GM12878 (cell line): ENCODE results near the gene CACNA1B. TPM values are rescaled to one million over a fixed set of nuclear protein-coding genes. Genes with fewer than 3 reads are reported as not detected.

Experiments
- ATAC-seq: fragments of 200-7000 bp; cut with Tn5 transposase; 3 replicates; pipeline ENCODE4 v1.9.1; 2020; ENCODE audit warnings: mild to moderate bottlenecking, moderate library complexity
- BruUV-seq: library from RNA; stranded (reverse); fragments of 400-500 nt; replicated peaks from 2 replicates; lab custom pipeline; 2021; lab: Mats Ljungman, UMichigan
- CTCF ChIA-PET: fragments of 300-600 bp; sonication (Branson Sonifier 250); formaldehyde crosslinking; extraction: SDS; loops from one replicate; lab custom pipeline; 2021; ENCODE audit warnings: inconsistent platforms; lab: Yijun Ruan, JAX
- POLR2A ChIA-PET: fragments of 350-600 bp; formaldehyde crosslinking; extraction: SDS; loops from one replicate; lab custom pipeline; 2021; ENCODE audit warnings: inconsistent platforms; lab: Charles Lee
- RAD21 ChIA-PET: fragments of 300-600 bp; sonication (Branson Sonifier 250); formaldehyde crosslinking; loops from one replicate; lab custom pipeline; 2023; ENCODE audit warnings: antibody characterized with exemption; ENCODE audit not compliant: unreplicated experiment; lab: Charles Lee
- SMC1A ChIA-PET: fragments of 300-600 bp; sonication (Branson Sonifier 250); formaldehyde crosslinking; loops from one replicate; lab custom pipeline; 2023; ENCODE audit not compliant: unreplicated experiment, uncharacterized antibody; lab: Charles Lee
- DNase-seq: peaks from one replicate; pipeline ENCODE4 v3.0.0-alpha.2; 2011; ENCODE audit warnings: low read depth, low spot score
- FAIRE-seq: peaks from 3 replicates; lab custom pipeline; 2011; peaks lifted over from hg19 to GRCh38; lab: Jason Lieb, UNC
- H2AFZ ChIP-seq: 2 replicates; pipeline ENCODE4 v1.6.0; 2011; ENCODE audit warnings: low read depth, low read length, control low read depth; ENCODE audit not compliant: control insufficient read depth
- H3K27ac ChIP-seq: 2 replicates; pipeline ENCODE4 v1.5.1; 2011; ENCODE audit warnings: control low read depth; ENCODE audit not compliant: control insufficient read depth, insufficient read depth
- H3K27me3 ChIP-seq, 2 experiments: replicated peaks in 1 of 2; 2 replicates each; pipeline versions ENCODE4 v1.6.0 to v1.6.1; 2011; ENCODE audit warnings: low read length in 1 of 2; ENCODE audit not compliant: control insufficient read depth in 2 of 2, insufficient read depth in 2 of 2
- H3K36me3 ChIP-seq, 2 experiments: 2 replicates each; pipeline ENCODE4 v1.5.1; 2011; ENCODE audit warnings: low read length in 1 of 2; ENCODE audit not compliant: control insufficient read depth in 2 of 2, insufficient read depth in 2 of 2
- H3K4me1 ChIP-seq: 2 replicates; pipeline ENCODE4 v1.6.1; 2011; ENCODE audit warnings: mild to moderate bottlenecking, low read length, moderate library complexity, mixed read lengths; ENCODE audit not compliant: control insufficient read depth, insufficient read depth
- H3K4me2 ChIP-seq: 2 replicates; pipeline ENCODE4 v1.6.0; 2011; ENCODE audit warnings: control low read depth; ENCODE audit not compliant: control insufficient read depth, insufficient read depth
- H3K4me3 ChIP-seq: fragments of 200-600 bp; sonication (generic); 2 replicates; pipeline ENCODE4 v1.5.1; 2016
- H3K79me2 ChIP-seq: 2 replicates; pipeline ENCODE4 v1.6.0; 2011; ENCODE audit warnings: low read length; ENCODE audit not compliant: control insufficient read depth, insufficient read depth
- H3K9ac ChIP-seq: 2 replicates; pipeline ENCODE4 v1.8.0; 2011; ENCODE audit warnings: low read length, control low read depth, mixed read lengths; ENCODE audit not compliant: control insufficient read depth, insufficient read depth
- H3K9me3 ChIP-seq: replicated peaks from 3 replicates; pipeline ENCODE4 v1.5.1; 2011; ENCODE audit warnings: mild to moderate bottlenecking, low read length; ENCODE audit not compliant: control insufficient read depth, insufficient read depth
- H4K20me1 ChIP-seq: 2 replicates; pipeline ENCODE4 v1.6.0; 2011; ENCODE audit not compliant: control insufficient read depth, insufficient read depth
- CHD2 ChIP-seq: IDR thresholded peaks from 2 replicates; pipeline ENCODE4 v1.6.1; 2011; ENCODE audit warnings: low read depth, low read length, improper control_type of control experiment, borderline replicate concordance
- CUX1 ChIP-seq: IDR thresholded peaks from 2 replicates; pipeline ENCODE4 v1.6.1; 2012; ENCODE audit warnings: improper control_type of control experiment, low read depth, low read length; ENCODE audit not compliant: insufficient replicate concordance
- SIN3A ChIP-seq: IDR thresholded peaks from 2 replicates; pipeline ENCODE4 v1.6.1; 2012; ENCODE audit warnings: low read depth, low read length, improper control_type of control experiment
- SMARCA5 ChIP-seq: fragments of 450-650 bp; IDR thresholded peaks from 2 replicates; pipeline ENCODE4 v1.6.1; 2017; ENCODE audit warnings: mild to moderate bottlenecking
- SUZ12 ChIP-seq: fragments of 200-600 bp; sonication (generic); IDR thresholded peaks from one replicate; pipeline ENCODE4 v1.6.1; 2018; ENCODE audit warnings: antibody characterized with exemption, mild to moderate bottlenecking; ENCODE audit not compliant: unreplicated experiment
- ZBTB11 ChIP-seq: fragments of 450-650 bp; formaldehyde crosslinking; IDR thresholded peaks from 2 replicates; pipeline ENCODE4 v1.5.0; 2022; ENCODE audit warnings: mild to moderate bottlenecking, missing genetic modification characterization
- ZNF592 ChIP-seq: fragments of 450-650 bp; IDR thresholded peaks from 2 replicates; pipeline ENCODE4 v1.6.1; 2017; ENCODE audit warnings: mild to moderate bottlenecking, moderate library complexity
- WGBS: methylation state at CpG from one replicate; pipeline ENCODE4 v1.1.6; 2016; ENCODE audit warnings: low lambda C conversion rate; ENCODE audit not compliant: insufficient replicate concordance, insufficient coverage; ENCODE audit errors: missing lambda C conversion rate; 5-methylcytosine and 5-hydroxymethylcytosine counted together
- in situ Hi-C: fragments of 300-500 bp; cut with MboI; formaldehyde crosslinking; loops from 9 replicates; pipeline ENCODE4 v1.14.3; 2018; ENCODE audit warnings: mixed read lengths
- intact Hi-C: fragments of 100-400 bp; cut with micrococcal nuclease; formaldehyde crosslinking; loops from one replicate; pipeline ENCODE4 v1.14.2; 2022; ENCODE audit not compliant: unreplicated experiment
- polyA plus RNA-seq, 11 experiments: library from polyadenylated mRNA; depleted of rRNA in 4 of 11; unstranded in 6 of 11; stranded (reverse) in 5 of 11; fragments of >200 nt; fragmentation: Nextera tagmentation in 4 of 11; fragmentation: Illumina TruSeq in 1 of 11; extraction: Ambion mirVana in 4 of 11; extraction: Trizol in 1 of 11; gene quantifications; 1 replicate in 1 of 11; 2 replicates in 10 of 11; pipeline versions ENCODE4 v1.2.1 to v1.2.3, GENCODE V29; 2011 to 2016; ENCODE audit warnings: inconsistent platforms in 2 of 11, missing spikeins in 2 of 11, low read depth in 1 of 11
- total RNA-seq, 4 experiments: library from RNA; depleted of rRNA in 3 of 4; stranded (reverse); fragments of >200 nt in 3 of 4; fragmentation: Illumina TruSeq in 1 of 4; extraction: Trizol in 1 of 4; gene quantifications; 2 replicates each; pipeline versions ENCODE4 v1.2.1 to v1.2.3, GENCODE V29; 2013 to 2021

The CACNA1B gene
- total and polyA plus RNA-seq, 10 of the 15 experiments (the other 5 are each of a cell fraction or from before 2014, with no cell fraction given) = 0.01 to 0.03 (median 0.01) TPM; not detected in 7

- TF ChIP-seq ZBTB11 (CRISPR knock-in tag) (no peak), CUX1 (no peak)
Observed at GRCh38 chr9:138061631-138062030, 184.0 kb downstream of the CACNA1B start (continued).

GRCh38 chr9:138062196-138062595 lies 184.6 kb downstream of the CACNA1B start:
- in situ Hi-C loops (no loop called here), intact Hi-C loops (no loop called here)
- ChIA-PET POLR2A (no interaction called here), RAD21 (no interaction called here), CTCF (no interaction called here), SMC1A (no interaction called here)
- H3K4me1 ChIP-seq = no peaks in the 10 kb centered on the region
- no peak overlapping the region for H3K4me3 ChIP-seq
- TF ChIP-seq SIN3A (no peak), ZNF592 (no peak), CHD2 (no peak), SUZ12 (no peak), SMARCA5 (no peak)
- no peak for DNase-seq
- no peaks in the 10 kb centered on the region for H4K20me1 ChIP-seq
- no peak overlapping the region for H3K4me2 ChIP-seq
- no peaks in the 10 kb centered on the region for H3K79me2 ChIP-seq
- H3K27ac ChIP-seq = no peak overlapping the region
- 0 out of 4 replicates have a peak, but pooled peaks cover 0 to 1% of the 10 kb centered on the region in 2 experiments for H3K27me3 ChIP-seq
- no peaks in the 10 kb centered on the region for H3K36me3 ChIP-seq
- WGBS = 31% methylated on average over 7 of the region's 7 CpGs
- no peak for FAIRE-seq
- H3K9ac ChIP-seq = no peak overlapping the region
- H3K9me3 ChIP-seq = no peaks in the 10 kb centered on the region
- BruUV-seq = no TSS peak
- ATAC-seq = no peak
- H2AFZ ChIP-seq = no peak overlapping the region
